Stimulated activated CD4-positive, alpha-beta T cell treated with anti-CD3 and anti-CD28 coated beads, Interleukin-12 subunit alpha, Interleukin-12 subunit beta, amount 100 ng/mL, for 4 hours (primary cell): Measurements from ENCODE around the gene IRS2.
"Not testable (repeated sequence)": the region's sequence is repeated elsewhere in the genome, so short reads cannot be mapped to it uniquely, and the experiment has no call there.

Source experiments
- DNase-seq: peaks from one replicate; pipeline ENCODE4 v3.0.0-alpha.2; 2020

IRS2 gene

DNA sequence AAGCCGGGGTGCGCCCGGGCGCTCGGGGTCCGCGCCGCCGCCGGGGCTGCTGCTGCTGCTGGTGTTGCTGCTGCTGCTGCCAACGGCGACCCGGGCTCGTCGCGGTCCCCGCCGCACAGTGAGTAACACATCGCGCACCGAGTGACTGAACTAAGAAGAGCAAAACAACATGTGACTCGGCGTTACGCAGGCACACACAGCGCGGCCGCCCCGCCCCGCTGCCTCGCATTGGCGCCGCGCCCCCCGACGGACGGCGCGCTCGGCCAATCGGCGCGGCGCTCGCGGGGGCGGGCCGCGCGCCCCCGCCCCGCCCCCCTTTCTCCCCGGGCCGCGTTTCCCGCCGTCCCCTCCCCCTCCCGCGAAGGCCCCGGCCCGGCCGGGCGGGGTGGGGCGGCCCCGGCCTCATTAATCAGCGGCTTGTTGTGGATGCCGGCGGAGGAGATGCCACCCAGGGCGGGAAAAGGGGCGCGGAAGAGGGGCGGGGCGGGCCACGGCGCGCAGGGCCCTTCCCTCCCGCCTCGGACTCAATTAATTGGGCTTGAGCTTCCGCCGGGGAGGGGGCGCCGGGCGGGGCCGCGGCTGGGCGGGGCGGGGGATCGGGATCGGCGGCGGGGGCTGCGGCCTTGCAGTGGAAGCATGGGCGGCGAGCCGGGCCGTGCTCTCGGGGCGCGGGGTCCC is at the start of gene IRS2:
Gene IRS2, minus strand, starts transcription at position 127 of the 678 bp plus-strand sequence. CDS start 530 bp downstream, outside the sequence.
- DNase-seq: peak; percentile 86

GRCh38 chr13:109834973-109835720 is 48.8 kb upstream of the IRS2 start:
- DNase-seq: no peak

- no peak for DNase-seq
Observed at GRCh38 chr13:109833940-109834339, 47.6 kb upstream of the IRS2 start.

GRCh38 chr13:109833071-109833470 is 46.7 kb upstream of the IRS2 start:
- DNase-seq: no peak

DNA sequence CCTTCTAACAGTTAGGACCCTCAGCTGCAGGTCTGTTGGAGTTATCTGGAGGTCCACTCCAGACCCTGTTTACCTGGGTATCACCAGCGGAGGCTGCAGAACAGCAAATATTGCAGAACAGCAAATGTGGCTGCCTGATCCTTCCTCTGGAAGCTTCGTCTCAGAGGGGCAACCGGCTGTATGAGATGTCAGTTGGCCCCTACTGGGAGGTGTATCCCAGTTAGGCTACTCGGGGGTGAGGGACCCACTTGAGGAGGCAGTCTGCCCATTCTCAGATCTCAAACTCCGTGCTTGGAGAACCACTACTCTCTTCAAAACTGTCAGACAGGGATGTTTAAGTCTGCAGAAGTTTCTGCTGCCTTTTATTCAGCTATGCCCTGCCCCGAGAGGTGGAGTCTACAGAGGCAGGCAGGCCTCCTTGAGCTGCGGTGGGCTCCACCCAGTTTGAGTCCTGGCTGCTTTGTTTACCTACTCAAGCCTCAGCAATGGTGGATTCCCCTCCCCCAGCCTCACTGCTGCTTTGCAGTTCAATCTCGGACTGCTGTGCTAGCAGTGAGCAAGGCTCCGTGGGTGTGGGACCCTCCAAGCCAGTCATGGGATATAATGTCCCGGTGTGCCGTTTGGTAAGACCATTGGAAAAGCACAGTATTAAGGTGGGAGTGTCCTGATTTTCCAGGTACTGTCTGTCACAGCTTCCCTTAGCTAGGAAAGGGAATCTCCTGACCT is 42.4 kb upstream of the IRS2 start:
- DNase-seq: not testable (repeated sequence)

DNA sequence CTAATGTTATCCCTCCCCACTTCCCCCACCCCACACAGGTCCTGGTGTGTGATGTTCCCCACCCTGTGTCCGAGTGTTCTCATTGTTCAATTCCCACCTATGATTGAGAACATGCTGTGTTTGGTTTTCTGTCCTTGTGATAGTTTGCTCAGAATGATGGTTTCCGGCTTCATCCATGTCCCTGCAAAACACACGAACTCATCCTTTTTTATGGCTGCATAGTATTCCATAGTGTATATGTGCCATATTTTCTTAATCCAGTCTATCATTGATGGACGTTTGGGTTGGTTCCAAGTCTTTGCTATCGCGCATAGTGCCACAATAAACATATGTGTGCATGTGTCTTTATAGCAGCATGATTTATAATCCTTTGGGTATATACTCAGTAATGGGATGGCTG is 36.8 kb upstream of the IRS2 start:
- DNase-seq: not testable (repeated sequence)

DNA sequence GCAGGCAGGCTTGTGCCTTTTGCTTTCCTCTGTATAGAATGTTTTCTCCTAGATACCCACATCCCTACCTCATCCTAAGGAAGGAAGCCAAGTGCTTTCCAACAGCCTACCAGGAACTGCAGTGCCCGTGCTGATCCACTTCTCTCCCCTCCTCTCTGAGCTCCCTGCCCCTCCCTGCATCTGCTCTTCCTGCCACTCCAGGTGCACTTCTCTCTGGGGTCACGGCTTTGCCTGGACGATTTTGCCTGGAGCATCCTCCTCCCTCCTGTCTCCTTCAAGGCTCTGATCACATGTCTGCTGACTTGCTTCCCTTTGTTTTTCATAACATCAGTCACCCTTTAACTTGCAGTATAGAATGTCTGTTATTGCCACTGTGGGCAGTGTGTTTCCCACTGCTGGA is 34.7 kb upstream of the IRS2 start:
- no peak for DNase-seq

GRCh38 chr13:109819874-109820273 is 33.5 kb upstream of the IRS2 start:
- no peak for DNase-seq

DNA sequence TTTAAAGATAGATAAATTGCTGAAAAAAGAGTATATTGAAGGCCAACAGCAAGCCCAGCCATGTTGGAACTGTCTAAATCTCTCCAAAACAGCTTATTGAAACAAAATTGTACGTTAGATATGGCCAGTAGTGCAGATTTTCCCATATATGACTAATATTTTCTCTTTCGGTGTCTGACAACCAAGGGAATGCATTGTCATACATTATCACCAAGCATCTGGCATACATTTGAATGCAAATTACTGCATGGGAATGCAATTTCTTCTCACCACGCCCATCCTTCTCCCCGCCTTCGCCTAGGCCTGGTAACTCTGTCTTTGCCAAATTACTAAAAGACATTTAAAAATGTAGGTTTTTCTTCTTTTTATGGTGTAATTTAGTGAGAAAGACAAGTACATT is 32.5 kb upstream of the IRS2 start:
- DNase-seq: no peak

DNA sequence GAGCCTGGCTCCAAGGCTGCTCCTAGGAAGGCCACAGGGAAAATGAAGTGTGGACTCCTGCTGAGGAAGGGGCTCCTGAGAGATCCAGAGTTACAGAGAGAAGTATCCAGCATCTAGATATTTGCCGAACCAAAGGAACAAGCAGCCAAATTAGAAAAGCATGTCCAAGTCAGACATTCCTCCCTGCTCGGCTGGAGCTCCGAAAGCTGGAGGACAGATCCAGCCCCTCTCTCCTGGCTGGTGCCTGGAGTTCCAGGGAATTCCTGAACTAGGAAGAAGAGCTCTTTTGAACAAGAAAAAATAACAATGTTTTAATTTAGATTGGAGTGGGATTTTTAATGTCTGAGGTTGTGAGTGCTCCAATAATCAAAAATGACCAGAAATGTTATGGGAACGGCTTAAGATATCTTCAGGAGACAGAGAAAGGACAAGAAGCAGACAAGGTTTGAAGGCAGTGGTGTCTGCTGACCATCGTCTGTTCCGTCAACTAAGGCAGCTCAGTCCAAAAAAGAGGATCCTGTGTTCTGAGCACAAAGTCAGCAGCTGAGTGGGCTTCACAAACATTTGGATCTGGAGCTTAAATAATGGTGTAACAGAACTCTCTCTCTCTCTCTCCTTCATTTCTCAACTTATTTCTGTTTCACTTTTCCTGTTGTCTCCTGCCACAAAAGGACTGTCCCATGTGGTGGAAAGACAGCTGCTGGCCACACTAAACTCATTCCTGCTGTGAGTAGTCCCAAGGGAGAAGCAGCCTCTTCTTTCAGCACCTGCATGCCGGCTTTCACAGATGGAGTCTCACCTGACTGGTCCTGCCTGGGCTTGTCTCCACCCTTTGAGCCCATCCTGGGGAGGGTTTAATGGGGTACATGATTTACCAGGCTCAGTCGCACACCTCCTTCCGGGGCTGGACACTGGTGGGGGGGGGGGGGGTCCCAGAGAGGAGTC is 31.5 kb upstream of the IRS2 start:
- DNase-seq: no peak

DNA sequence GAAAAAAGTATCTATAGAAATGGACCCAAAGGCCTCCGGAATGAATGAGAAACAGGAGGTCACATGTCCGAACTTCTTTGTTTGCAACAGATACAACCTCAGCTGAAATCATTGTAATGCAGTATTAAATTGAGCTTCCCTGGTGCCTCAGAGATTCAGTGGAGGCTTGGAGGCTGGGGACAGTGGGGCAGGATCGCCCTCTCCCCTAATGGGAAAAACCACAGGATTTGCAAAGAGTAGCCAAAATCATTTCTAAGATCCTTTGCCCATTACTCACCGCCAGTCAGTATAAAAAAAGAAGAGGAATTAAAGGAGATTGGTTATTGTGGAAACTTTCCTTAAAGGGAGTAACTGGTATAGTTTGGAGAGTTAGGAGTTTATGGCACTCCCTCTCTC is 30.4 kb upstream of the IRS2 start:
- DNase-seq: no peak

- DNase-seq: no peak
Observed at GRCh38 chr13:109816112-109816807, 29.9 kb upstream of the IRS2 start.

DNA sequence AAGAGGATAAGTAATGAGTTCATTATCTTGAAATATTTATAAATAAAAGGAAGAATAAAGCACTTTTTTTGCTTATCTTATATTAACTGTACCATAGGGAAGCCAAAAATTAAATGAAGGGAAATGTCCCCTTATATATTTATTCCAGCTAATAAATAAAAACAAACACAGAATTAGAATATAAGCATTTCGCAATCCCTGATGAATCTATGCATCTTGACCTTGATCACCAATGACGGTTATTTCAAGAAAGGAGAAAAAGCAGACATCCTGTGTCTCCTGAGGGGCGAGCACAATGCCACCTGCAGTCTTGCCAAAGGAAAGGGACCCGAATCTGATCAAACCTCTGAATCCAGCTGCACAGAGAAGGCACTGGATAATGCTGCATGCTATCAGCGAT is 29.3 kb upstream of the IRS2 start:
- no peak for DNase-seq

DNA sequence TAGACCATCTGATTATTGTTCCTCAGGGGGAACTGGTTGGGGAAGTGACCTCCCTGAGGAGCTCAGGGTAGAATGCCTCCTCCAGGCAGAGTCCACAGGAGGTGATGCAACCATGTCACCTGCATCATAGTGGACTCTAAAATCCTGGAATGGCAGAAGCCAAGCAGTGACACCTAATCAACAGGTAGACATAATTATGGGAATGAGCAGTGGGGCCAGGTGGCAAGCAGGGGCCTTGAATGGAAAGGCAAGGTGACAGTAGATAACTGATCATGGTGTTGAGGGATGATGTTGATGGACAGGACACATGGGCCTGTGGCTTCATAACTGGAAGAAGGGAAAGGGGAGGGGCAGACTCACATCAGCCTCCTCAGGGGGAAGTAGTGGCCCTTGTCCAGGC is 27.3 kb upstream of the IRS2 start:
- DNase-seq: no peak

DNA sequence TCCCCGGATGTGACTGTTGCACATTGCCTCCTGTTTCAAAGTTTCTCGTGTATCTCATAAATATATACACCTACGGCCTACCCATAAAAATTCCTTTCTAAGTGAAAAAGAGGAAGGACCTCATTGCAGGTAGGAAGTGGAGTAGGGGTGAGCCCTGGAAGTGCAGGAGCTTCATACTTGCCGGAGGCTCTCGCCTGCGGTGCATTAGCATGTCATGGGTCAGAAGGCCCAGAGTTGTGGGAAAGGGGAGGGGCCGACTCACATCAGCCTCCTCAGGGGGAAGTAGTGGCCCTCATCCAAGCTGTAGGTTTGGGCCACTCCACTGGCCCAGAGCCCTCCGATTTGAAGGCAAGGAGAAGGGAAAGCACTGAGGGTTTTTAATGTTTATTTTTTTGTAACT is 26.0 kb upstream of the IRS2 start:
- DNase-seq: no peak

- no peak for DNase-seq
Observed at GRCh38 chr13:109810761-109811510, 24.6 kb upstream of the IRS2 start.

DNA sequence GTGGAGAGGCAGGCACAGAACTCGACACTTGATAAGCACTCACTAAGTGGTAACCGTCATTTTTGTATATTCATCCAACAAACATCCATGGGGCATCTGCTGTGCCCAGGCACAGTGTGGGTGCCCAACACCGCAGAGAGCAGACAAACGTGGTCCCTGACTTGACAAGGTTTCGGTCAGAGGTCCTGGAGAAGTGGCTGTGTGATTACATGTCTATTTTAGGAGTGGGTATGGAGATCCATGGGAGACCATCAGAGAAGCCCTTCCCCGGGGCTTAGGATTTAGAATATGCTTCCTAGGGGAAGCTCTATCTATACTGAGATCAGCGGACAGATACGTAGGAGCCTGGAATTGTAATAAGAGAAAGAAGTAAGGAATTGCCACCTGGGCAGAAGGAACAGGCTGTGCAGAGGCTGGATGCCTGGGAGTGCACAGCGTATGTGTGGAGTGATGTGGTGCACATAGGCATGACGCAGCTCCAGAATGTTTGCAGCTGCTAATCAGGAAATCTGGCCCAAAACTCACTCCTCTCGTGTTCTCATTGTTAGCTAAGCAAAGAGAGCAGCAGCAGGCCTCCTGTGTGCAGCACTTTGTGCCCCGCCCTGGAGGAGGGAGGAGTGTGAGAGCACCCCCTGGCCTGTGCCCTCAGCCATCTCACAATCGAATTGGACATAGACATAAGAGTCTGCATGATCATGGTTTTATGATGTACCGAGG is 23.0 kb upstream of the IRS2 start:
- no peak for DNase-seq

- DNase-seq: no peak
Observed at GRCh38 chr13:109807345-109807744, 21.0 kb upstream of the IRS2 start.

GRCh38 chr13:109804654-109805053 is 18.3 kb upstream of the IRS2 start:
- no peak for DNase-seq

DNA sequence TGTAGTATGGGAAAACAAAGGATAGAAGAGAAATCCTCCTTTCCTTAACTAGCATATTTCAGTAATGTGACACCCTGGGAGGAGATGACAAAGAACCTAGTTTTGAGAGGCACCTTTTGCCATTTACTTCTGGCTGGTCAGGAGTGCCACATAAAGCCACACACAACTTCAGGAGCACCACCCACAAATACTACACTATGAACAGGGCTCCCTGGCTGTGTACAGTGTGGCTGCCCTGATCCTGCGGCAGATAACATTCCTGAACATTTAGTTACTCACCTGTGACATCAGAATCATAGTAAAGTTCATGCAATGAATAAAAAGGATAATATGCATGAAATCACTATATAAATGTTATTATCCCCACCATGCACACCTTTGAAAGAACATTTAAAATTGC is 17.4 kb upstream of the IRS2 start:
- no peak for DNase-seq

GRCh38 chr13:109802936-109803335 is 16.6 kb upstream of the IRS2 start:
- no peak for DNase-seq
